OCI-LY7 (cell line): ENCODE data around the gene BDKRB2. TPM values are rescaled to one million over a fixed set of nuclear protein-coding genes. Genes with fewer than 3 reads are reported as not detected.

ENCODE experiments used
- BruUV-seq: library from RNA; stranded (reverse); fragments of 400-500 nt; replicated peaks from 2 replicates; lab custom pipeline; 2021; lab: Mats Ljungman, UMichigan
- CTCF ChIA-PET: fragments of 300-600 bp; sonication (Branson Sonifier 250); formaldehyde crosslinking; loops from one replicate; lab custom pipeline; 2022; ENCODE audit warnings: antibody characterized with exemption; ENCODE audit not compliant: unreplicated experiment; lab: Charles Lee
- POLR2A ChIA-PET: fragments of 300-600 bp; sonication (Branson Sonifier 250); formaldehyde crosslinking; loops from one replicate; lab custom pipeline; 2022; ENCODE audit warnings: antibody characterized with exemption; lab: Charles Lee
- DNase-seq: peaks from one replicate; pipeline ENCODE4 v3.0.0-alpha.2; 2015; ENCODE audit warnings: low spot score
- H2AFZ ChIP-seq: fragments of 200-600 bp; sonication (generic), shearing (Covaris generic); 2 replicates; pipeline ENCODE4 v1.6.1; 2014; ENCODE audit warnings: mild to moderate bottlenecking, antibody characterized with exemption, low read length, moderate library complexity
- H3K27ac ChIP-seq: fragments of 200-600 bp; sonication (generic); 2 replicates; pipeline ENCODE4 v1.5.1; 2014; ENCODE audit warnings: mixed run types, low read depth, mild to moderate bottlenecking, moderate library complexity, low read length, inconsistent platforms; ENCODE audit not compliant: poor library complexity, severe bottlenecking
- H3K36me3 ChIP-seq: fragments of 200-600 bp; sonication (generic); 2 replicates; pipeline ENCODE4 v1.6.1; 2014; ENCODE audit warnings: mild to moderate bottlenecking, antibody characterized with exemption, low read length, moderate library complexity, mixed read lengths; ENCODE audit not compliant: insufficient read depth
- H3K4me1 ChIP-seq: fragments of 200-600 bp; sonication (generic); 2 replicates; pipeline ENCODE4 v1.5.1; 2014; ENCODE audit warnings: mild to moderate bottlenecking, low read length; ENCODE audit not compliant: insufficient read depth, poor library complexity, severe bottlenecking
- H3K4me2 ChIP-seq: fragments of 200-600 bp; sonication (generic); 2 replicates; pipeline ENCODE4 v1.6.1; 2014; ENCODE audit warnings: mild to moderate bottlenecking, low read length
- H3K4me3 ChIP-seq: fragments of 200-600 bp; sonication (generic); 2 replicates; pipeline ENCODE4 v1.5.1; 2014; ENCODE audit warnings: mild to moderate bottlenecking, low read depth, low read length; ENCODE audit not compliant: poor library complexity, severe bottlenecking
- H3K79me2 ChIP-seq: fragments of 200-600 bp; sonication (generic); 2 replicates; pipeline ENCODE4 v1.6.1; 2016; ENCODE audit warnings: low read depth, mild to moderate bottlenecking, low read length, moderate library complexity, mixed read lengths; ENCODE audit not compliant: insufficient read depth
- H3K9me2 ChIP-seq: fragments of 200-600 bp; sonication (generic); 2 replicates; pipeline ENCODE4 v1.6.1; 2016; ENCODE audit warnings: mild to moderate bottlenecking, low read length, mixed read lengths; ENCODE audit not compliant: insufficient read depth
- H3K9me3 ChIP-seq: fragments of 200-600 bp; sonication (generic); 2 replicates; pipeline ENCODE4 v1.6.1; 2014; ENCODE audit warnings: mild to moderate bottlenecking, mixed run types, low read length, mixed read lengths
- H4K20me1 ChIP-seq: fragments of 200-600 bp; sonication (generic); 2 replicates; pipeline ENCODE4 v1.6.1; 2014; ENCODE audit warnings: mild to moderate bottlenecking, antibody characterized with exemption, low read length, moderate library complexity, mixed read lengths; ENCODE audit not compliant: insufficient read depth
- CTCF ChIP-seq: fragments of 200-600 bp; sonication (generic); conservative IDR thresholded peaks from 2 replicates; pipeline ENCODE4 v1.5.1; 2014; ENCODE audit warnings: mild to moderate bottlenecking, antibody characterized with exemption, low read length, moderate library complexity, mixed read lengths
- EZH2phosphoT487 ChIP-seq: fragments of 200-600 bp; sonication (generic); IDR thresholded peaks from 2 replicates; pipeline ENCODE4 v1.6.1; 2018; ENCODE audit warnings: low read depth, borderline replicate concordance, mild to moderate bottlenecking, mixed run types, antibody characterized with exemption, low read length, moderate library complexity, mixed read lengths
- intact Hi-C: fragments of 100-400 bp; cut with micrococcal nuclease; formaldehyde crosslinking; loops from one replicate; pipeline ENCODE4 v1.10.0; 2022; ENCODE audit not compliant: unreplicated experiment
- total RNA-seq, 2 experiments: library from RNA; depleted of rRNA in 1 of 2; stranded (reverse); fragments of >200 nt in 1 of 2; shearing (Covaris generic) in 1 of 2; gene quantifications; 2 replicates each; pipeline ENCODE4 v1.2.3, GENCODE V29; 2014 to 2022

The BDKRB2 gene
- total RNA-seq, 2 experiments from 2014 or later = 0.17 TPM; not detected in 1

GRCh38 chr14:96225745-96226151 is 21.1 kb downstream of the BDKRB2 start:
- DNase-seq = no peak
- Histone ChIP-seq H3K4me2 (no peak overlapping the region), H3K9me3 (no peaks in the 10 kb centered on the region), H2AFZ (no peak overlapping the region), H3K4me3 (no peak overlapping the region), H3K4me1 (no peaks in the 10 kb centered on the region), H4K20me1 (no peaks in the 10 kb centered on the region), H3K27ac (no peak overlapping the region), H3K36me3 (no peaks in the 10 kb centered on the region), H3K79me2 (no peaks in the 10 kb centered on the region), H3K9me2 (no peaks in the 10 kb centered on the region)
- intact Hi-C loops = no loop called here
- CTCF ChIA-PET = no interaction called here
- no TSS peak for BruUV-seq
- POLR2A ChIA-PET = no interaction called here
- TF ChIP-seq EZH2phosphoT487 = no peak
- no peak for TF ChIP-seq CTCF

- Histone ChIP-seq H4K20me1 (no peaks in the 10 kb centered on the region), H3K36me3 (no peaks in the 10 kb centered on the region), H3K9me3 (no peaks in the 10 kb centered on the region), H3K27ac (no peak overlapping the region), H3K4me1 (no peaks in the 10 kb centered on the region), H2AFZ (no peak overlapping the region), H3K4me3 (no peak overlapping the region), H3K9me2 (no peaks in the 10 kb centered on the region), H3K4me2 (no peak overlapping the region), H3K79me2 (no peaks in the 10 kb centered on the region)
- ChIA-PET CTCF (no interaction called here), POLR2A (no interaction called here)
- TF ChIP-seq CTCF (no peak), EZH2phosphoT487 (no peak)
- intact Hi-C loops = no loop called here
- no peak for DNase-seq
- no TSS peak for BruUV-seq
Measured at GRCh38 chr14:96227428-96227827, 22.8 kb downstream of the BDKRB2 start.

GRCh38 chr14:96229315-96229714 is 24.7 kb downstream of the BDKRB2 start:
- no peak overlapping the region for H3K4me2 ChIP-seq
- BruUV-seq = no TSS peak
- DNase-seq = no peak
- no peak overlapping the region for H3K4me3 ChIP-seq
- H3K9me2 ChIP-seq = no peaks in the 10 kb centered on the region
- H3K4me1 ChIP-seq = no peaks in the 10 kb centered on the region
- no peaks in the 10 kb centered on the region for H4K20me1 ChIP-seq
- intact Hi-C loops = no loop called here
- no peak overlapping the region for H2AFZ ChIP-seq
- TF ChIP-seq CTCF = no peak
- no peak for TF ChIP-seq EZH2phosphoT487
- no peak overlapping the region for H3K27ac ChIP-seq
- no peaks in the 10 kb centered on the region for H3K9me3 ChIP-seq
- ChIA-PET CTCF (no interaction called here), POLR2A (no interaction called here)
- H3K79me2 ChIP-seq = no peaks in the 10 kb centered on the region
- no peaks in the 10 kb centered on the region for H3K36me3 ChIP-seq
